Mucosa of descending colon (tissue), 3 donors: ENCODE measurements around the gene METTL15. TPM values are rescaled to one million over a fixed set of nuclear protein-coding genes. Genes with fewer than 3 reads are reported as not detected.

Experiments used
- ATAC-seq: fragments of 200-7000 bp; cut with Tn5 transposase; one replicate; pipeline ENCODE4 v1.9.1; 2020; ENCODE audit warnings: mild to moderate bottlenecking, moderate library complexity
- DNase-seq, 3 donors: peaks; one replicate each; pipeline ENCODE4 v3.0.0-alpha.2; 2020
- H3K36me3 ChIP-seq: fragments of 200-600 bp; one replicate; pipeline ENCODE4 v1.8.0; 2021; ENCODE audit warnings: low read depth, mild to moderate bottlenecking
- H3K4me1 ChIP-seq: fragments of 200-600 bp; one replicate; pipeline ENCODE4 v1.8.0; 2021; ENCODE audit warnings: low read depth, mild to moderate bottlenecking
- H3K4me3 ChIP-seq: fragments of 200-600 bp; one replicate; pipeline ENCODE4 v1.8.0; 2021; ENCODE audit warnings: mild to moderate bottlenecking
- H3K9me3 ChIP-seq: fragments of 200-600 bp; one replicate; pipeline ENCODE4 v1.8.0; 2021; ENCODE audit warnings: mild to moderate bottlenecking
- intact Hi-C, 2 donors: fragments of 100-400 bp; cut with DNase I in 1 of 2; cut with micrococcal nuclease in 1 of 2; formaldehyde crosslinking; loops; one replicate each; pipeline versions ENCODE4 v1.11.0 to v1.11.1; 2022; cut with DNase I, micrococcal nuclease
- long read RNA-seq, 2 donors: library from polyadenylated mRNA; unstranded; transcript quantifications; one replicate each; pipeline ENCODE4 v2.0.0, GENCODE V29; 2019 to 2021
- total RNA-seq, 3 donors: library from RNA; stranded (reverse); fragmentation: NEBNext Ultra II Directional in 2 of 3; extraction: Animal tissue kit (Norgen Biotek cat#: 25700) in 2 of 3; gene quantifications; one replicate each; pipeline versions ENCODE4 v1.2.1 to v1.2.4, GENCODE V29; 2021 to 2023
- TF ChIP-seq, protein P1 (sequence below): fragments of 200-600 bp; IDR thresholded peaks from one replicate; pipeline ENCODE4 v1.8.0; 2022; ENCODE audit warnings: antibody characterized with exemption, mild to moderate bottlenecking
- donor health status: DM: no; HTN: no; CAD: no; lungs with moderate emphysema.
- donor health status: DM: no; HTN: no; CAD: no.
- donor health status: DM: no; HTN: yes; CAD: no.

The METTL15 gene
- total RNA-seq, result 10 to 100 TPM; 16.4 to 23.2 (median 17.1) TPM
- long read RNA-seq, donor 1, full-length matches to known transcripts, result 3 of 14 reads
- long read RNA-seq, donor 1, partial matches to known transcripts, result 9 of 14 reads
- long read RNA-seq, donor 1, other reads (novel, unspliced or antisense), result 2 of 14 reads
- long read RNA-seq, donor 2, partial matches to known transcripts, result 3 of 8 reads
- long read RNA-seq, donor 2, other reads (novel, unspliced or antisense), result 5 of 8 reads

DNA sequence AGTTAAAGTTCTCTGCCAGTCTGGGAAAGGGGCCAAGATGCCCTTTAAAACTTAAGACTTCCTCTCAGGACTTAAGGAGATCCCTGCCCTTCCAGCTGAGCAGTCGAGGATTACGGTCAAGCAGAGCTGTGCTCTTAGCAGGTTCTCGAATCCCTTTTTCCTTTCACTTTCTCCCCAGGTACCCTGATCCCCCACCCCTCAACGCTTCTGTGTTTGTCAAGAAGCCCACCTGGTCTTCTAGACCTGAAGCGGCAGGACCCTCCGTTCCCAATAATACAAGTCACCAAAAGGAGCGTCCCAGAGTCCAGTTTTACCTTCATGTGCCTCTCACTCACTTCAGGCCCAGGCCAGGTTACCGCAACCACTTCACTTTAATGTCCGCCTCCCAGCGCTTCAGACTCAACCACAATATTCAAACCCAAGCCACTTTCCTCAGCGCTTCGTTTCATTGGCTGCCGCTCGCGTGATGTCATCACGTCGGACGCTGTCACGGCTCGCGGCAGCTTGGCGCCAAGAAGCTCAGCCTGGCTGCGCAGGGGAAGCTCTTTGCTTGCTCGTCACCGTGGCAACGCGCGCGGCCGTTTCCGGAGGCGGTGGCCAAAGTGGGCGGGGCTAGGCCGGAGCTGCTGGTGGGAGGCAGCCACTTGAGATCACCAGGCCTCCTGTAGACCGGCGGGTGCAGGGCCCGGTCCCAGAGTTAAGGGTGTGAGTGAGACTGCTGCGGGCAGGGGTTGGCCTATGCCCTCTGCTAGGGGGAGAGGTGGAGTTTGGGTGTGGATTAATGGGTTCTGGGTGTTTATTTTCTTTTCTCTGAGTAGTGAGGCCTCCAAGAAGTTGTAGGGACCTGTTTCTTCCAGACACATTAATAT is at the start of gene METTL15, which contains the start of gene KIF18A:
Gene METTL15, plus strand, starts transcription at position 639 of the 869 bp plus-strand sequence. CDS start 4,947 bp downstream, outside the sequence.
Gene KIF18A, minus strand, starts transcription at position 407 of the 869 bp plus-strand sequence. CDS start 10,209 bp downstream, outside the sequence.
- ATAC-seq (peak; percentile 97), DNase-seq (peak; percentile 100)
- Histone ChIP-seq H3K9me3 (no peaks in the 10 kb centered on the region), H3K36me3 (peaks cover 3% of the 10 kb centered on the region), H3K4me3 (peak within 1 kb of the TSS; percentile 25), H3K4me1 (peaks cover 29% of the 10 kb centered on the region)
- intact Hi-C loops, result no loop called here
- TF ChIP-seq, protein P1, sequence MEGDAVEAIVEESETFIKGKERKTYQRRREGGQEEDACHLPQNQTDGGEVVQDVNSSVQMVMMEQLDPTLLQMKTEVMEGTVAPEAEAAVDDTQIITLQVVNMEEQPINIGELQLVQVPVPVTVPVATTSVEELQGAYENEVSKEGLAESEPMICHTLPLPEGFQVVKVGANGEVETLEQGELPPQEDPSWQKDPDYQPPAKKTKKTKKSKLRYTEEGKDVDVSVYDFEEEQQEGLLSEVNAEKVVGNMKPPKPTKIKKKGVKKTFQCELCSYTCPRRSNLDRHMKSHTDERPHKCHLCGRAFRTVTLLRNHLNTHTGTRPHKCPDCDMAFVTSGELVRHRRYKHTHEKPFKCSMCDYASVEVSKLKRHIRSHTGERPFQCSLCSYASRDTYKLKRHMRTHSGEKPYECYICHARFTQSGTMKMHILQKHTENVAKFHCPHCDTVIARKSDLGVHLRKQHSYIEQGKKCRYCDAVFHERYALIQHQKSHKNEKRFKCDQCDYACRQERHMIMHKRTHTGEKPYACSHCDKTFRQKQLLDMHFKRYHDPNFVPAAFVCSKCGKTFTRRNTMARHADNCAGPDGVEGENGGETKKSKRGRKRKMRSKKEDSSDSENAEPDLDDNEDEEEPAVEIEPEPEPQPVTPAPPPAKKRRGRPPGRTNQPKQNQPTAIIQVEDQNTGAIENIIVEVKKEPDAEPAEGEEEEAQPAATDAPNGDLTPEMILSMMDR, result no peak

DNA sequence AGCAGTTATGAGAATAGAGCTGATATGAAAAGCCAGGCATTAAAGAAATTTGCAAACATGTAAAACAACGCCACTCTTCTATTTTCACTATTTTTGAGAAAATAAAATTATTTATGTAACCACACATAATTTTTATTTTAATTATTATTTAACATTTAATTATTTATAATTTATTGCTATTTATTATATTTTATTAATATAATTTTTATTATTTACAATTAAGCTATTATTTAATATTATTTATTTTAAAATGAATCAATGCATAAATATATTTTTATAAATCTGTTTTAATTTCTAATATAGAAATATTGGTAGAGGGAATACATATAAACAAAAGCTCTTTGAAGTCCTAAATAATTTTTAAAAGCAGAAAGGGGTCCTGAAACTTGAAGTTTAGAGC is 36.9 kb upstream of the METTL15 start:
- no peak for ATAC-seq
- intact Hi-C loops, result no loop called here

DNA sequence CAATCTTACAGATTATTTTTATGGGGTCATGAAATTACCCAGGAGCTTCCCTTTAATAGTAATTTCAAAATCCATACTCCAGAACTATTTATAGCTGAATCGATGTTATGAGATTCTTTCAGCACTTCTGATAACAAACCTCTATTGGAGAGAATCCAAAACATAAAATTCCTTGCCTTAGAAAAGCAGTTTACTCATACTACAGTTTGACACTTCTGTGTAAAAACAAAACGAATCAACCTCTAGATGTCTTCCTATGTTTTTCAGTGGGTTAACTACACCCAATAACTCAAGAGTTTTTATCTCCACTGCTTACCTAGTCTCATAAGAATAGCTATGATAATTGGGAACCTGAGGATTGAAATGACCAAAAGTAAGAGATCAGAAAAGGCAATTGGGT is 35.9 kb upstream of the METTL15 start:
- TF ChIP-seq, protein P1, result no peak
- H3K4me3 ChIP-seq, result no peak overlapping the region
- no peaks in the 10 kb centered on the region for H3K9me3 ChIP-seq
- ATAC-seq (no peak), DNase-seq (no peak)
- intact Hi-C loops, result no loop called here
- no peaks in the 10 kb centered on the region for H3K36me3 ChIP-seq
- no peaks in the 10 kb centered on the region for H3K4me1 ChIP-seq

More for the DNA sequence above, 36.9 kb upstream of the METTL15 start:
- no peaks in the 10 kb centered on the region for H3K36me3 ChIP-seq
- H3K9me3 ChIP-seq, result no peaks in the 10 kb centered on the region
- DNase-seq, result no peak
- no peaks in the 10 kb centered on the region for H3K4me1 ChIP-seq
- no peak overlapping the region for H3K4me3 ChIP-seq
- TF ChIP-seq, protein P1, result no peak

- TF ChIP-seq, protein P1, result no peak
- ATAC-seq (no peak), DNase-seq (no peak)
- Histone ChIP-seq H3K9me3 (no peaks in the 10 kb centered on the region), H3K36me3 (no peaks in the 10 kb centered on the region), H3K4me1 (no peaks in the 10 kb centered on the region), H3K4me3 (no peak overlapping the region)
- intact Hi-C loops, result no loop called here
Observed at GRCh38 chr11:28077521-28077920, 30.7 kb upstream of the METTL15 start.

- DNase-seq (no peak), ATAC-seq (no peak)
- TF ChIP-seq, protein P1, result no peak
- no peaks in the 10 kb centered on the region for H3K9me3 ChIP-seq
- H3K4me3 ChIP-seq, result no peak overlapping the region
- no peaks in the 10 kb centered on the region for H3K36me3 ChIP-seq
- H3K4me1 ChIP-seq, result no peaks in the 10 kb centered on the region
- intact Hi-C loops, result no loop called here
Observed at GRCh38 chr11:28083118-28083517, 25.1 kb upstream of the METTL15 start.
